ENCODE results near the gene PFAS.
"Not testable (repeated sequence)": the region's sequence is repeated elsewhere in the genome, so short reads cannot be mapped to it uniquely, and the experiment has no call there.

The PFAS gene

DNA sequence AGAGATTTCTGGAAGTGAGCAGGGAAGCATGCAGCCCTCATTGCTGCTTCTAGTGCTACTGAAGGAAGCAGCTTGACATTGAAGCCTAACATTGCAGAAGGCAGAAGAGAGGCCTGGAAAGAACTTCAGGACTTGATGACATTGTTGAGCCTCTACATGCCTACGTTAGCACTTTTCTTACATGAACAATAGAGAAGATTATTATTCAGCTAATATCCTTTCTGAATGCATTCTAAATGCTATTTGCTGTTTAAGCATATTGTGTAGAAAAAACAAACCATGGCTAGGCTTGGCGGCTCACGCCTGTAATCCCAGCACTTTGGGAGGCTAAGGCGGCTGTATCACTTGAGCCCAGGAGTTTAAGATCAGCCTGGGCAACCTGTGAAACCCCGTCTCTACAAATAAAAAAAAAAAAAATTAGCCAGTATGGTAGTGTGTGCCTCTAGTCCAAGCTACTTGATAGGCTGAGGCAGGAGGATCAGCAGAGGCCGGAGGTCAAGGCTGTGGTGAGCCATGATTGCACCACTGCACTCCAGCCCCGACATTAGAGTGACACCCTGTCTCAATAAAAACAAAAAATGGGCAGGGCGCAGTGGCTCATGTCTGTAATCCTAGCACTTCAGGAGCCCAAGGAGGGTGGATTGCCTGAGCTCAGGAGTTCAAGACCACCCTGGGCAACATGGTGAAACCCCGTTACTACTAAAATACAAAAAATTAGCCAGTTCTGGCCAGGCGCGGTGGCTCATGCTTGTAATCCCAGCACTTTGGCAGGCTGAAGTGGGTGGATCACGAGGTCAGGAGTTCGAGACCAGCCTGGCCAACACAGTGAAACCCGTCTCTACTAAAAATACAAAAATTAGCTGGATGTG lies 36.5 kb upstream of the PFAS start:
- DNase-seq (ENCODE audit: low read depth), result no peak
- no peak overlapping the region for H3K4me3 ChIP-seq (ENCODE audit: low read depth, low read length)
- TF ChIP-seq, protein P1, sequence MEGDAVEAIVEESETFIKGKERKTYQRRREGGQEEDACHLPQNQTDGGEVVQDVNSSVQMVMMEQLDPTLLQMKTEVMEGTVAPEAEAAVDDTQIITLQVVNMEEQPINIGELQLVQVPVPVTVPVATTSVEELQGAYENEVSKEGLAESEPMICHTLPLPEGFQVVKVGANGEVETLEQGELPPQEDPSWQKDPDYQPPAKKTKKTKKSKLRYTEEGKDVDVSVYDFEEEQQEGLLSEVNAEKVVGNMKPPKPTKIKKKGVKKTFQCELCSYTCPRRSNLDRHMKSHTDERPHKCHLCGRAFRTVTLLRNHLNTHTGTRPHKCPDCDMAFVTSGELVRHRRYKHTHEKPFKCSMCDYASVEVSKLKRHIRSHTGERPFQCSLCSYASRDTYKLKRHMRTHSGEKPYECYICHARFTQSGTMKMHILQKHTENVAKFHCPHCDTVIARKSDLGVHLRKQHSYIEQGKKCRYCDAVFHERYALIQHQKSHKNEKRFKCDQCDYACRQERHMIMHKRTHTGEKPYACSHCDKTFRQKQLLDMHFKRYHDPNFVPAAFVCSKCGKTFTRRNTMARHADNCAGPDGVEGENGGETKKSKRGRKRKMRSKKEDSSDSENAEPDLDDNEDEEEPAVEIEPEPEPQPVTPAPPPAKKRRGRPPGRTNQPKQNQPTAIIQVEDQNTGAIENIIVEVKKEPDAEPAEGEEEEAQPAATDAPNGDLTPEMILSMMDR (IDR thresholded peaks at IDR 0.05; ENCODE audit: control insufficient read depth, extremely low read depth, insufficient read depth), result no peak

DNA sequence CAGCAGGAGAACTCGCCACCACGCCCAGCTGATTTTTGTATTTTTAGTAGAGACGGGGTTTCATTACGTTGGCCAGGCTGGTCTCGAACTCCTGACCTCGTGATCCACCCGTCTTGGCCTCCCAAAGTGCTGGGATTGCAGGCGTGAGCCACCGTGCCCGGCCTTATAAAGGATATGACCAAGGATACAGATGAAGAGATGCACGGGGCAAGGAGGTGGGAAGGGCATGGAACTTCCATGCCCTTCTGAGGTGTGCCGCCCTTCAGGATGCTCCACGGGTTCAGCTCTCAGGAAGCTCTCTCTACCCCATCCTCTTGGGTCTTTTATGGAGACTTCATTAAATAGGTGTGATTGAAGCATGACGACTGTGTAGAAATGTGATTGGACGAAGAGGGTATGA lies 35.1 kb upstream of the PFAS start:
- not testable (repeated sequence) for H3K4me3 ChIP-seq (ENCODE audit: low read depth, low read length); DNase-seq (ENCODE audit: low read depth)

DNA sequence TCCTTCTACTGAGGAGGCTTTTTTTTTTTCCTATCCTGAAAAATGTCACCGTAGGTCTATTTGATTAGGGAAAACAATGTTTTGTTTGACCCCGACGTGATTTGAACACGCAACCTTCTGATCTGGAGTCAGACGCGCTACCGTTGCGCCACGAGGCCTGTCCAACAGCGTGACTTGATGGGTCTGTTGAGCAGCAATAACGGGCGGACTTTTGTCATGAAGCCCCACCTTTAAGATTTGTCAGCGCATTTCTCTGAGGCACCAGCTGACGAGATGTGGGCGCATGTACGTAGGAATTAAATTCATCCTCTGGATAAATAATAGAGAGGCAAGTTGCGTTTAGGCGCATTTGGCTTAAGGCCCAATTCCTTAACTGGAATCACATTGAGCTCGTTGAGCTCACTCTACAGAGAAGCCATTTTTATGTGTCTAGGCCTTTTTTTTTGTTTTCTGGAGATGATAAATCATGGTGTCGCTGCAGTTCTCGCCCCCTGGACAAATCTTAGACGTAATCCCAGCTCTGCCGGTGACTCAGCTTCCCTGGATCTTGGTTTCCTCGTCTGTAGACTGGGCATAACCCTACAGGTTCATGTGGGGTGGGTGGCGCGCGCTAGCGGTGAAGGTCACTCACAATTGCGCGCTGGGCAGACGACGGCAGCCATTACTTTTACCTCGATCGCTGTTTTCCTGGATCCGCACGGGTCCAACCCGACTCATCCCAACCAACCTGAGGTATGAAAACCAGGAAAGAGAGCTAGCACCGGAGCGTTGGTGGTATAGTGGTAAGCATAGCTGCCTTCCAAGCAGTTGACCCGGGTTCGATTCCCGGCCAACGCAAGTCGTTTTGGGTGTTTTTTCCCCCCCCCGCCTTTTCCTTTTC lies 28.1 kb upstream of the PFAS start:
- TF ChIP-seq, protein P1 (IDR thresholded peaks at IDR 0.05; ENCODE audit: control insufficient read depth, extremely low read depth, insufficient read depth), result no peak
- peak; percentile 75 for DNase-seq (ENCODE audit: low read depth)
- H3K4me3 ChIP-seq (ENCODE audit: low read depth, low read length), result peak overlapping the region; percentile 87

DNA sequence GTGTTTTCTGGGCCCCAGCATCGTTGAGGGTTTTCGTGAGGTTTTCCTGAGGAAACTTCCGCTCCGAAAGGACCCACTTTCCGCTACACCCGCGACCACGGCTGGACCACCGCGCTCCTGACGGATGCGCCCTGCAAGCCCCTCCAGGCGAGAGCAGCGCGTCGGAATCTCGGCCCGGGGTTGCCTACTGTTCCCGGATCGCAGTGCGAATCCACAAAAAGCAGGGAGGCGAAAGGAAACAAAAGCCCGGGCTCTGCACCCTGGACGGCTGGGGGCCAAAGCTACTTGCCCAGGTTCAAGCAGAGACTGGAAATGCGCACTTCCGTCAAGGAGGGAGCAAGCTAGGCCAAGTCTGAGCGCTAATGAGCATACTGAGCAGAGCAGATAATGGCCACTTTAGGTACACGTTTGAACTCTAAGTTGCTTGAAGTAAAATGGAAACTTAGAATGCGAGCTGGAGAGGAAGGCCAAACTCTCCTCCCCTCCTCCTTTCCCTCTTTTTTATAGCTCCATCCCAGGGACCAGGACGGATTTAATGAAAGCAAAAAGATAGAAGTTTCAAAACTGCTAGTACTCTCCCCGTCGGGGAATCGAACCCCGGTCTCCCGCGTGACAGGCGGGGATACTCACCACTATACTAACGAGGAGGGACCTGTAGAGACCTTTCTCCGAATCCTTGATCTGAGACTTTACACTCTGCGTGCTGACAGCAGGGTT lies 27.3 kb upstream of the PFAS start:
- peak overlapping the region; percentile 87 for H3K4me3 ChIP-seq (ENCODE audit: low read depth, low read length)
- peak; percentile 67 for DNase-seq (ENCODE audit: low read depth)
- TF ChIP-seq, protein P1 (IDR thresholded peaks at IDR 0.05; ENCODE audit: control insufficient read depth, extremely low read depth, insufficient read depth), result no peak

DNA sequence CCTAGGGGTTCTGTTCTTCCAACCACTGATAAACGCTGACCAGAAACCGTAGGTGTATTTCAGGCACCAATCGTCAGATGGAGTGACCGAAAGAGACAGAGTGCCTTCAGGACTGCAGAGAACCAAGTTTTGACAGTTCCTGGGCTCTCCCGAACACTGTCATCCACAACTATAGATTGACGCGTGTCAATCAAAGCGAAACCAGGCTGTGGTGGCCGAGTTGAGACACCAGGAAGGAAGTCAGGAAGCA lies 26.8 kb upstream of the PFAS start:
- TF ChIP-seq, protein P1 (IDR thresholded peaks at IDR 0.05; ENCODE audit: control insufficient read depth, extremely low read depth, insufficient read depth), result no peak
- DNase-seq (ENCODE audit: low read depth), result no peak
- peak overlapping the region; percentile 87 for H3K4me3 ChIP-seq (ENCODE audit: low read depth, low read length)

DNA sequence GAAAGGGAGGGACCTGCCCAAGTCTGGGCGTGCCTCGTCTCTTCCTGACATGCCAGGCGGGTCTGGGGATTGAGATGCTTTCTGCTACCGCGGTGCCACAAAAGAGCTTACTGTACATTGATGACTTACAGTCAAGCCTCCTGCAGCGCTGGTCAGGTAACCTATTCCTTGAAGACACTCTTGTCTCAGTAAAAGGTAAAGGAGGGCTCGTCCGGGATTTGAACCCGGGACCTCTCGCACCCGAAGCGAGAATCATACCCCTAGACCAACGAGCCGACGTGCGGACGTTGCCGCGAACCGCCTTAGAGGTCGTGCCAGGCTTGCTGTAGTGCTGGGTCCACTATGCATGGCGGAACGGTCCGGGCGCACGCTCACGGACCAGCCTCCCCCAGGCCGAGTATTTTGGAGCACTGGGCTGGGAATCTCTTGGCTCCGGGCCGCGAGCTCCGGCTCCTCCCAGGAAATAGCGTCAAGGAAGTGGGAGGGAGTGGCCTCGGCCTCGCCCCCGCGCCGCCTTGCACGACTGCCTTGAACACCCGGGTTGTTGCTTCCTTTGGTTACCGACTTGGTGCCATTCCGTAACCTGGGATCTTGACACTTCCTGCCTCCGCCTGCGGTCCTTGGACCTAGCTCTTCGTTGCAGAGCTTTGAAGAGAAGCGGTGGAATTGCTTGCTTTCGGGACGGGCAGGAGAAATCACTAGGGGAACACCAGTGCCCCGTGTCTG lies 26.3 kb upstream of the PFAS start:
- TF ChIP-seq, protein P1 (IDR thresholded peaks at IDR 0.05; ENCODE audit: control insufficient read depth, extremely low read depth, insufficient read depth), result no peak
- peak; percentile 88 for DNase-seq (ENCODE audit: low read depth)

More for the DNA sequence above, 26.3 kb upstream of the PFAS start:
- peak overlapping the region; percentile 87 for H3K4me3 ChIP-seq (ENCODE audit: low read depth, low read length)

Data from LNCaP clone FGC (cell line).